Uterus (tissue), 4 donors: ENCODE data around the gene NPIPA8. TPM values are rescaled to one million over a fixed set of nuclear protein-coding genes. Genes with fewer than 3 reads are reported as not detected.
"Not testable (repeated sequence)": the region's sequence is repeated elsewhere in the genome, so short reads cannot be mapped to it uniquely, and the experiment has no call there.

Experiments used
- DNase-seq, 2 donors: peaks; one replicate each; pipeline ENCODE4 v3.0.0-alpha.2; 2019 to 2020
- H3K27ac ChIP-seq, 2 donors: fragments of 200-600 bp; sonication (generic); 1 replicate in 1 of 2; 2 replicates in 1 of 2; pipeline ENCODE4 v1.5.1; 2016 to 2018
- H3K27me3 ChIP-seq, 2 donors: fragments of 200-600 bp; sonication (generic); one replicate each; pipeline ENCODE4 v1.5.1; 2018 to 2019; ENCODE audit warnings: control low read depth in 1 of 2
- H3K36me3 ChIP-seq, 2 donors: fragments of 200-600 bp; sonication (generic); one replicate each; pipeline ENCODE4 v1.5.1; 2019; ENCODE audit warnings: control low read depth in 1 of 2
- H3K4me1 ChIP-seq, 2 donors: fragments of 200-600 bp; sonication (generic); one replicate each; pipeline ENCODE4 v1.5.1; 2018 to 2019; ENCODE audit warnings: control low read depth in 1 of 2
- H3K4me3 ChIP-seq, 2 donors: fragments of 200-600 bp; sonication (generic); 1 replicate in 1 of 2; 2 replicates in 1 of 2; pipeline ENCODE4 v1.5.1; 2018 to 2019; ENCODE audit warnings: mild to moderate bottlenecking in 1 of 2
- H3K9me3 ChIP-seq, 2 donors: fragments of 200-600 bp; sonication (generic); one replicate each; pipeline ENCODE4 v1.5.1; 2019; ENCODE audit warnings: control low read depth in 1 of 2
- intact Hi-C: fragments of 100-400 bp; cut with DNase I; formaldehyde crosslinking; loops from one replicate; pipeline ENCODE4 v1.15.1; 2023; ENCODE audit warnings: low total_unique reads
- total RNA-seq, 4 donors: library from RNA; depleted of rRNA in 3 of 4; stranded (reverse); fragments of >200 nt in 3 of 4; gene quantifications; one replicate each; pipeline versions ENCODE4 v1.1.0 to v1.2.4, GENCODE V29; 2014 to 2023
- donor health status: DM: yes; HTN: yes; CAD: no.

NPIPA8 gene
- total RNA-seq, 4 donors from 2014 or later: 1.4 to 5.1 TPM; not detected in 2

- intact Hi-C loops, DNase-seq: not testable (repeated sequence)
These were observed 30.5 kb downstream of the NPIPA8 start for GRCh38 chr16:18306066-18306465.

GRCh38 chr16:18303059-18303706, 33.4 kb downstream of the NPIPA8 start:
- H3K27ac ChIP-seq, H3K9me3 ChIP-seq, H3K4me1 ChIP-seq, DNase-seq, H3K36me3 ChIP-seq, H3K27me3 ChIP-seq, intact Hi-C loops, H3K4me3 ChIP-seq: not testable (repeated sequence)

More at GRCh38 chr16:18306066-18306465, 30.5 kb downstream of the NPIPA8 start:
- H3K27ac ChIP-seq, H3K36me3 ChIP-seq, H3K4me1 ChIP-seq, H3K4me3 ChIP-seq, H3K9me3 ChIP-seq, H3K27me3 ChIP-seq: not testable (repeated sequence)

- H3K4me1 ChIP-seq, H3K4me3 ChIP-seq, DNase-seq, H3K27ac ChIP-seq, intact Hi-C loops, H3K9me3 ChIP-seq, H3K36me3 ChIP-seq, H3K27me3 ChIP-seq: not testable (repeated sequence)
These were observed 38.8 kb downstream of the NPIPA8 start for GRCh38 chr16:18297714-18298113.

GRCh38 chr16:18296931-18297330, 39.6 kb downstream of the NPIPA8 start:
- DNase-seq, H3K4me1 ChIP-seq, H3K27me3 ChIP-seq, H3K27ac ChIP-seq, H3K36me3 ChIP-seq, H3K4me3 ChIP-seq, intact Hi-C loops, H3K9me3 ChIP-seq: not testable (repeated sequence)

GRCh38 chr16:18294371-18294770, 42.2 kb downstream of the NPIPA8 start:
- H3K27ac ChIP-seq, H3K36me3 ChIP-seq, H3K4me1 ChIP-seq, intact Hi-C loops, H3K27me3 ChIP-seq, H3K4me3 ChIP-seq, H3K9me3 ChIP-seq, DNase-seq: not testable (repeated sequence)

DNA sequence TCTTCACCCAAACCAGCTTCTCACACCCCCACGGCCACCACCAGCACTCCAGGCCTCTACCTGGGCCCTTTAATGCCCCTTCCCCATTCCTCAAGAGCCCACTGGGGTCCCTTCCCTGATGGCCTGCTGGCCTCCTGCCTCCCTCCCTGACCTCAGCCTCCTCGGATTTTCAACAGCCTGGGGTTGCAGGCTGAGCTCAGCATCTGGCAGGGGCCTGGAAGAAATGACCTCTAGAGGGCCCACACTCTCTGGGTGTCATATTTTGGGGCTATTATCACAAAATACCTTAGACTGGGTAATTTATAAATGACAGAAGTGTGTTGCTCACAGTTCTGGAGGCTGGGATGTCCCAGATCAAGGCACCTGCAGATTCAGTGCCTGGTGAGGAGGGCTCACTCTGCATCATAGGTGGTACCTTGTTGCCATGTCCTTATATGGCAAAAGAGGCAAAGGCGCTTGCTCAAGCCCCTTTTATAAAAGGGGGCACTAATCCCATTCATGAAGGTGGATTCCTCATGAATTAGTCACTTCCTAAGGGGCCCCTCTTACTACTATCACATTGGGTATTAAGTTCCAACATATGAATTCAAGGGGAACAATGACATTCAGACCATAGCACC, 43.1 kb downstream of the NPIPA8 start:
- H3K27ac ChIP-seq, H3K9me3 ChIP-seq, H3K4me1 ChIP-seq, intact Hi-C loops, H3K36me3 ChIP-seq, H3K4me3 ChIP-seq, DNase-seq, H3K27me3 ChIP-seq: not testable (repeated sequence)

DNA sequence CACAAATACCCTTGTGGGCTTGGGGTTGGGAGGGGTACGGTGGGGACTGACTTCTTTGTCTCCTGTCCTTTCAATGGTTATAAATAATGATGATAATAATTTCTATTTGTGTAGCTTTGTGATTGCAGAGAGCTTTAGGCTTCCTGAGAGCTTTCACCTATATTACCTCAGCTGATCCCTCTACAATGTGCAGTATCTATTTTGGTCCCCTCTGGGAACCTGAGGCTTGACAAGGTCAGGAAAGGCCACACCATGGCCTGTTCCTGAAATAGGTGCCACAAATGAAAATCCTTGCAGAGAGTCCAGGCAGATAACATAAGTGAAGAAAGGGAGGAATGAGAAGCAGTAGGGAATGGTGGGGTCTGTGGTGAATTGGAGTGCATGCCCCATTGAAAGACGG, 45.6 kb downstream of the NPIPA8 start:
- H3K4me3 ChIP-seq, H3K27me3 ChIP-seq, DNase-seq, intact Hi-C loops, H3K4me1 ChIP-seq, H3K27ac ChIP-seq, H3K36me3 ChIP-seq, H3K9me3 ChIP-seq: not testable (repeated sequence)

GRCh38 chr16:18286342-18286741, 50.2 kb downstream of the NPIPA8 start:
- H3K27me3 ChIP-seq, H3K9me3 ChIP-seq, H3K27ac ChIP-seq, intact Hi-C loops, DNase-seq, H3K36me3 ChIP-seq, H3K4me1 ChIP-seq, H3K4me3 ChIP-seq: not testable (repeated sequence)

- DNase-seq, H3K27me3 ChIP-seq, H3K4me1 ChIP-seq: not testable (repeated sequence)
These were observed 56.2 kb downstream of the NPIPA8 start for GRCh38 chr16:18280319-18280718.

GRCh38 chr16:18276756-18277155, 59.8 kb downstream of the NPIPA8 start:
- H3K4me1 ChIP-seq, DNase-seq, intact Hi-C loops, H3K36me3 ChIP-seq, H3K27ac ChIP-seq, H3K27me3 ChIP-seq, H3K9me3 ChIP-seq, H3K4me3 ChIP-seq: not testable (repeated sequence)

More at GRCh38 chr16:18280319-18280718, 56.2 kb downstream of the NPIPA8 start:
- intact Hi-C loops, H3K36me3 ChIP-seq, H3K27ac ChIP-seq, H3K4me3 ChIP-seq, H3K9me3 ChIP-seq: not testable (repeated sequence)

- intact Hi-C loops, H3K27me3 ChIP-seq, H3K4me1 ChIP-seq, H3K27ac ChIP-seq, DNase-seq, H3K36me3 ChIP-seq, H3K9me3 ChIP-seq, H3K4me3 ChIP-seq: not testable (repeated sequence)
These were observed 66.4 kb downstream of the NPIPA8 start for GRCh38 chr16:18270171-18270570.
